ES-I3 (cell line): ENCODE data around the gene CLEC16A.

Source experiments
- H3K36me3 ChIP-seq: 2 replicates; pipeline ENCODE4 v1.6.1; 2013; ENCODE audit warnings: mild to moderate bottlenecking, low read length, control low read depth, moderate library complexity; ENCODE audit not compliant: insufficient read depth
- H3K4me1 ChIP-seq: 2 replicates; pipeline ENCODE4 v1.6.1; 2013; ENCODE audit warnings: mild to moderate bottlenecking, control low read depth, low read length; ENCODE audit not compliant: insufficient read depth
- H3K9ac ChIP-seq: 2 replicates; pipeline ENCODE4 v1.6.1; 2013; ENCODE audit warnings: low read depth, mild to moderate bottlenecking, low read length, moderate library complexity
- H3K9me3 ChIP-seq: 2 replicates; pipeline ENCODE4 v1.6.1; 2013; ENCODE audit warnings: mild to moderate bottlenecking, low read length, moderate library complexity; ENCODE audit not compliant: control insufficient read depth, insufficient read depth

CLEC16A gene

GRCh38 chr16:10992112-10992511 lies 47.7 kb downstream of the CLEC16A start:
- Histone ChIP-seq H3K4me1 (peaks cover 11% of the 10 kb centered on the region; the same call in 1 of the 2 replicates), H3K9me3 (no peaks in the 10 kb centered on the region), H3K9ac (no peak overlapping the region), H3K36me3 (no peaks in the 10 kb centered on the region)

GRCh38 chr16:10992797-10993196 lies 48.4 kb downstream of the CLEC16A start:
- Histone ChIP-seq H3K9ac (no peak overlapping the region), H3K36me3 (no peaks in the 10 kb centered on the region), H3K4me1 (peaks cover 11% of the 10 kb centered on the region; the same call in 1 of the 2 replicates), H3K9me3 (no peaks in the 10 kb centered on the region)

- H3K9ac ChIP-seq, result no peak overlapping the region
- H3K4me1 ChIP-seq, result peaks cover 11% of the 10 kb centered on the region; the same call in 1 of the 2 replicates
- no peaks in the 10 kb centered on the region for H3K36me3 ChIP-seq
- H3K9me3 ChIP-seq, result no peaks in the 10 kb centered on the region
Observed at GRCh38 chr16:10993649-10994048, 49.3 kb downstream of the CLEC16A start.

GRCh38 chr16:10994571-10994970 lies 50.2 kb downstream of the CLEC16A start:
- Histone ChIP-seq H3K4me1 (peaks cover 9% of the 10 kb centered on the region; the same call in 1 of the 2 replicates), H3K36me3 (no peaks in the 10 kb centered on the region), H3K9ac (no peak overlapping the region), H3K9me3 (no peaks in the 10 kb centered on the region)

GRCh38 chr16:10995565-10995964 lies 51.2 kb downstream of the CLEC16A start:
- Histone ChIP-seq H3K4me1 (peaks cover 9% of the 10 kb centered on the region; the same call in 1 of the 2 replicates), H3K36me3 (no peaks in the 10 kb centered on the region), H3K9ac (no peak overlapping the region), H3K9me3 (no peaks in the 10 kb centered on the region)

- H3K4me1 ChIP-seq, result peaks cover 7% of the 10 kb centered on the region; the same call in 1 of the 2 replicates
- H3K36me3 ChIP-seq, result no peaks in the 10 kb centered on the region
- no peaks in the 10 kb centered on the region for H3K9me3 ChIP-seq
- H3K9ac ChIP-seq, result no peak overlapping the region
Observed at GRCh38 chr16:10997485-10997884, 53.1 kb downstream of the CLEC16A start.

- H3K36me3 ChIP-seq, result no peaks in the 10 kb centered on the region
- H3K4me1 ChIP-seq, result no peaks in the 10 kb centered on the region
- no peaks in the 10 kb centered on the region for H3K9me3 ChIP-seq
- H3K9ac ChIP-seq, result no peak overlapping the region
Observed at GRCh38 chr16:10999300-10999699, 54.9 kb downstream of the CLEC16A start.

- Histone ChIP-seq H3K9me3 (no peaks in the 10 kb centered on the region), H3K9ac (no peak overlapping the region), H3K36me3 (no peaks in the 10 kb centered on the region), H3K4me1 (no peaks in the 10 kb centered on the region)
Observed at GRCh38 chr16:11001611-11002010, 57.2 kb downstream of the CLEC16A start.

GRCh38 chr16:11003141-11003540 lies 58.8 kb downstream of the CLEC16A start:
- no peaks in the 10 kb centered on the region for H3K36me3 ChIP-seq
- no peak overlapping the region for H3K9ac ChIP-seq
- no peaks in the 10 kb centered on the region for H3K9me3 ChIP-seq
- H3K4me1 ChIP-seq, result no peaks in the 10 kb centered on the region

GRCh38 chr16:11004351-11004750 lies 60.0 kb downstream of the CLEC16A start:
- H3K4me1 ChIP-seq, result no peaks in the 10 kb centered on the region
- H3K9me3 ChIP-seq, result no peaks in the 10 kb centered on the region
- H3K36me3 ChIP-seq, result no peaks in the 10 kb centered on the region
- H3K9ac ChIP-seq, result no peak overlapping the region

GRCh38 chr16:11004973-11005610 lies 60.7 kb downstream of the CLEC16A start:
- Histone ChIP-seq H3K36me3 (no peaks in the 10 kb centered on the region), H3K9me3 (no peaks in the 10 kb centered on the region), H3K9ac (no peak overlapping the region), H3K4me1 (no peaks in the 10 kb centered on the region)

- H3K4me1 ChIP-seq, result no peaks in the 10 kb centered on the region
- H3K9me3 ChIP-seq, result no peaks in the 10 kb centered on the region
- no peaks in the 10 kb centered on the region for H3K36me3 ChIP-seq
- no peak overlapping the region for H3K9ac ChIP-seq
Observed at GRCh38 chr16:11005611-11005975, 61.2 kb downstream of the CLEC16A start.

- Histone ChIP-seq H3K36me3 (no peaks in the 10 kb centered on the region), H3K4me1 (no peaks in the 10 kb centered on the region), H3K9me3 (no peaks in the 10 kb centered on the region), H3K9ac (no peak overlapping the region)
Observed at GRCh38 chr16:11006656-11007055, 62.3 kb downstream of the CLEC16A start.

GRCh38 chr16:11007714-11008280 lies 63.4 kb downstream of the CLEC16A start:
- Histone ChIP-seq H3K4me1 (no peaks in the 10 kb centered on the region), H3K9me3 (no peaks in the 10 kb centered on the region), H3K36me3 (no peaks in the 10 kb centered on the region), H3K9ac (no peak overlapping the region)

- Histone ChIP-seq H3K4me1 (no peaks in the 10 kb centered on the region), H3K9ac (no peak overlapping the region), H3K9me3 (no peaks in the 10 kb centered on the region), H3K36me3 (no peaks in the 10 kb centered on the region)
Observed at GRCh38 chr16:11009027-11009755, 64.8 kb downstream of the CLEC16A start.
